Bronchial epithelial cell (primary cell): ENCODE results near the gene MALRD1. TPM values are rescaled to one million over a fixed set of nuclear protein-coding genes. Genes with fewer than 3 reads are reported as not detected.

ENCODE experiments used
- DNase-seq: peaks from one replicate; pipeline ENCODE4 v3.0.0-alpha.2; 2010; ENCODE audit warnings: low read depth
- FAIRE-seq: peaks from 2 replicates; lab custom pipeline; 2011; peaks lifted over from hg19 to GRCh38; lab: Jason Lieb, UNC
- H3K27me3 ChIP-seq: 2 replicates; pipeline ENCODE4 v1.5.1; 2011; ENCODE audit warnings: low read length; ENCODE audit not compliant: control insufficient read depth, insufficient read depth
- H3K36me3 ChIP-seq: 2 replicates; pipeline ENCODE4 v1.5.1; 2011; ENCODE audit warnings: low read length; ENCODE audit not compliant: control insufficient read depth, insufficient read depth
- H3K4me3 ChIP-seq: 2 replicates; pipeline ENCODE4 v1.5.1; 2011; ENCODE audit warnings: mild to moderate bottlenecking, low read depth, low read length, control low read depth
- CTCF ChIP-seq: IDR thresholded peaks from 2 replicates; pipeline ENCODE4 v1.5.1; 2011; ENCODE audit warnings: mild to moderate bottlenecking, moderate library complexity, low read length, control low read depth, inconsistent platforms; ENCODE audit not compliant: insufficient read depth, severe bottlenecking
- total RNA-seq: library from RNA; depleted of rRNA; stranded (reverse); fragments of >200 nt; gene quantifications from 2 replicates; pipeline ENCODE4 v1.2.1, GENCODE V29; 2014

The MALRD1 gene
- total RNA-seq, 1 donor from 2014 or later: not detected

GRCh38 chr10:19702215-19702614 is 653.6 kb downstream of the MALRD1 start:
- H3K4me3 ChIP-seq: no peak overlapping the region
- no peak for TF ChIP-seq CTCF
- no peaks in the 10 kb centered on the region for H3K27me3 ChIP-seq
- FAIRE-seq (no peak), DNase-seq (peak; percentile 73)
- H3K36me3 ChIP-seq: no peaks in the 10 kb centered on the region

- H3K27me3 ChIP-seq: no peaks in the 10 kb centered on the region
- DNase-seq: no peak
- FAIRE-seq: no peak
- H3K4me3 ChIP-seq: no peak overlapping the region
- TF ChIP-seq CTCF: no peak
- no peaks in the 10 kb centered on the region for H3K36me3 ChIP-seq
Observed at GRCh38 chr10:19704544-19704943, 655.9 kb downstream of the MALRD1 start.

GRCh38 chr10:19705250-19705649 is 656.6 kb downstream of the MALRD1 start:
- DNase-seq (no peak), FAIRE-seq (no peak)
- no peak for TF ChIP-seq CTCF
- no peaks in the 10 kb centered on the region for H3K27me3 ChIP-seq
- no peaks in the 10 kb centered on the region for H3K36me3 ChIP-seq
- no peak overlapping the region for H3K4me3 ChIP-seq

GRCh38 chr10:19706904-19707303 is 658.3 kb downstream of the MALRD1 start:
- Histone ChIP-seq H3K4me3 (no peak overlapping the region), H3K36me3 (no peaks in the 10 kb centered on the region), H3K27me3 (no peaks in the 10 kb centered on the region)
- DNase-seq (peak; percentile 33), FAIRE-seq (no peak)
- no peak for TF ChIP-seq CTCF

- Histone ChIP-seq H3K27me3 (no peaks in the 10 kb centered on the region), H3K4me3 (no peak overlapping the region), H3K36me3 (no peaks in the 10 kb centered on the region)
- FAIRE-seq (no peak), DNase-seq (peak; percentile 80)
- TF ChIP-seq CTCF: no peak
Observed at GRCh38 chr10:19707376-19707775, 658.8 kb downstream of the MALRD1 start.

- Histone ChIP-seq H3K36me3 (no peaks in the 10 kb centered on the region), H3K27me3 (no peaks in the 10 kb centered on the region), H3K4me3 (no peak overlapping the region)
- TF ChIP-seq CTCF: no peak
- FAIRE-seq: no peak
- no peak for DNase-seq
Observed at GRCh38 chr10:19708031-19708430, 659.4 kb downstream of the MALRD1 start.
